Natural killer cell (primary cell): ENCODE measurements around the gene LRP1B. TPM values are rescaled to one million over a fixed set of nuclear protein-coding genes. Genes with fewer than 3 reads are reported as not detected.

Experiments
- ATAC-seq, 3 donors: fragments of 150-1000 bp in 2 of 3; fragments of 200-7000 bp in 1 of 3; cut with Tn5 transposase; 1 replicate in 1 of 3; 2 replicates in 2 of 3; pipeline ENCODE4 v1.10.0; 2021; ENCODE audit warnings: mild to moderate bottlenecking in 2 of 3, moderate library complexity in 2 of 3
- DNase-seq, 2 donors: peaks; one replicate each; pipeline versions ENCODE4 v3.0.0 to v3.0.0-alpha.2; 2013 to 2021; ENCODE audit warnings: mixed read lengths in 1 of 2
- H3K27ac ChIP-seq: one replicate; pipeline ENCODE4 v1.5.1; 2013; ENCODE audit warnings: mild to moderate bottlenecking, low read length
- H3K27me3 ChIP-seq: one replicate; pipeline ENCODE4 v1.6.1; 2013; ENCODE audit warnings: low read length; ENCODE audit not compliant: control insufficient read depth, insufficient read depth
- H3K36me3 ChIP-seq: one replicate; pipeline ENCODE4 v1.6.1; 2013; ENCODE audit warnings: low read length; ENCODE audit not compliant: control insufficient read depth, insufficient read depth
- H3K4me1 ChIP-seq: one replicate; pipeline ENCODE4 v1.6.1; 2013; ENCODE audit warnings: low read length; ENCODE audit not compliant: control insufficient read depth, insufficient read depth
- H3K4me3 ChIP-seq: one replicate; pipeline ENCODE4 v1.5.1; 2013; ENCODE audit warnings: low read length
- H3K9me3 ChIP-seq: one replicate; pipeline ENCODE4 v1.6.1; 2013; ENCODE audit warnings: low read length; ENCODE audit not compliant: control insufficient read depth, insufficient read depth
- H3K27ac Mint-ChIP-seq, 2 donors: one replicate each; pipeline ENCODE4 v1.8.0; 2022; ENCODE audit warnings: mild to moderate bottlenecking in 2 of 2, mixed read lengths in 2 of 2, moderate library complexity in 1 of 2
- H3K27me3 Mint-ChIP-seq, 2 donors: one replicate each; pipeline ENCODE4 v1.8.0; 2022; ENCODE audit warnings: low read depth in 2 of 2, mixed read lengths in 2 of 2
- H3K36me3 Mint-ChIP-seq: one replicate; pipeline ENCODE4 v1.8.0; 2022; ENCODE audit warnings: mixed read lengths
- H3K4me1 Mint-ChIP-seq, 2 donors: one replicate each; pipeline ENCODE4 v1.8.0; 2022; ENCODE audit warnings: mixed read lengths in 2 of 2
- H3K4me3 Mint-ChIP-seq: one replicate; pipeline ENCODE4 v1.8.0; 2022; ENCODE audit warnings: mild to moderate bottlenecking, moderate library complexity, mixed read lengths
- H3K9me3 Mint-ChIP-seq, 2 donors: one replicate each; pipeline ENCODE4 v1.8.0; 2022; ENCODE audit warnings: mixed read lengths in 2 of 2
- WGBS: methylation state at CpG from one replicate; pipeline ENCODE4 v1.1.7; 2013; ENCODE audit warnings: missing lambda C conversion rate; ENCODE audit not compliant: insufficient coverage; 5-methylcytosine and 5-hydroxymethylcytosine counted together
- intact Hi-C: fragments of 100-400 bp; cut with micrococcal nuclease; formaldehyde crosslinking; loops from one replicate; pipeline ENCODE4 v1.14.2; 2022
- total RNA-seq, 4 donors: library from RNA; stranded (reverse); fragments of 120-200 nt in 1 of 4; gene quantifications; one replicate each; pipeline versions ENCODE4 v1.2.3 to v1.2.4, GENCODE V29; 2013 to 2022
- TF ChIP-seq, protein P1 (sequence below): fragments of 200-600 bp; IDR thresholded peaks from one replicate; pipeline ENCODE4 v1.8.0; 2022; ENCODE audit warnings: antibody characterized with exemption

LRP1B gene
- total RNA-seq, 3 donors from 2014 or later (not counting 1 experiment from before 2014, with no cell fraction given): 0.05 TPM; not detected in 2

DNA sequence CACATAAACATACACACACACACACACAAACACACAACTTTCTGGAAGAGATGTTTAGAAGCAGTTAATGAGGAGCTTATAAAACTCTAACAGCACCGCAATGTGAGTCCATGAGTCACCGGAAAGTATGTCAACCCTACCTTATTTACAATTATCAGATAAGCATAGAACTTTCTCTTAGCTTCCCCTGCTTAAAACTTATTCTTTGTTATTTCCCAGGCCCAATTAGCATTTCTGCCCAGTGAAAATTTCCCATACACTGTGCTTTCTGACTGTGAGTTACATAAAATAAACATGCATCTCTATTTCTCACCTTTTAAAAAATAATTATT is 737.6 kb downstream of the LRP1B start:
- H3K4me3 ChIP-seq: no peak overlapping the region
- WGBS: 94% methylated on average over 2 of the region's 2 CpGs
- no peaks in the 10 kb centered on the region for H3K27me3 ChIP-seq
- ATAC-seq (no peak), DNase-seq (no peak)
- Mint-ChIP-seq H3K9me3 (peaks cover 3 to 13% of the 10 kb centered on the region in 2 donors), H3K4me1 (no peaks in the 10 kb centered on the region), H3K36me3 (no peaks in the 10 kb centered on the region), H3K27ac (no peak overlapping the region), H3K4me3 (no peak overlapping the region), H3K27me3 (no peaks in the 10 kb centered on the region)
- H3K4me1 ChIP-seq: no peaks in the 10 kb centered on the region
- H3K9me3 ChIP-seq: no peaks in the 10 kb centered on the region
- intact Hi-C loops: no loop called here
- TF ChIP-seq, protein P1, sequence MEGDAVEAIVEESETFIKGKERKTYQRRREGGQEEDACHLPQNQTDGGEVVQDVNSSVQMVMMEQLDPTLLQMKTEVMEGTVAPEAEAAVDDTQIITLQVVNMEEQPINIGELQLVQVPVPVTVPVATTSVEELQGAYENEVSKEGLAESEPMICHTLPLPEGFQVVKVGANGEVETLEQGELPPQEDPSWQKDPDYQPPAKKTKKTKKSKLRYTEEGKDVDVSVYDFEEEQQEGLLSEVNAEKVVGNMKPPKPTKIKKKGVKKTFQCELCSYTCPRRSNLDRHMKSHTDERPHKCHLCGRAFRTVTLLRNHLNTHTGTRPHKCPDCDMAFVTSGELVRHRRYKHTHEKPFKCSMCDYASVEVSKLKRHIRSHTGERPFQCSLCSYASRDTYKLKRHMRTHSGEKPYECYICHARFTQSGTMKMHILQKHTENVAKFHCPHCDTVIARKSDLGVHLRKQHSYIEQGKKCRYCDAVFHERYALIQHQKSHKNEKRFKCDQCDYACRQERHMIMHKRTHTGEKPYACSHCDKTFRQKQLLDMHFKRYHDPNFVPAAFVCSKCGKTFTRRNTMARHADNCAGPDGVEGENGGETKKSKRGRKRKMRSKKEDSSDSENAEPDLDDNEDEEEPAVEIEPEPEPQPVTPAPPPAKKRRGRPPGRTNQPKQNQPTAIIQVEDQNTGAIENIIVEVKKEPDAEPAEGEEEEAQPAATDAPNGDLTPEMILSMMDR: no peak
- H3K27ac ChIP-seq: no peak overlapping the region
- H3K36me3 ChIP-seq: no peaks in the 10 kb centered on the region

DNA sequence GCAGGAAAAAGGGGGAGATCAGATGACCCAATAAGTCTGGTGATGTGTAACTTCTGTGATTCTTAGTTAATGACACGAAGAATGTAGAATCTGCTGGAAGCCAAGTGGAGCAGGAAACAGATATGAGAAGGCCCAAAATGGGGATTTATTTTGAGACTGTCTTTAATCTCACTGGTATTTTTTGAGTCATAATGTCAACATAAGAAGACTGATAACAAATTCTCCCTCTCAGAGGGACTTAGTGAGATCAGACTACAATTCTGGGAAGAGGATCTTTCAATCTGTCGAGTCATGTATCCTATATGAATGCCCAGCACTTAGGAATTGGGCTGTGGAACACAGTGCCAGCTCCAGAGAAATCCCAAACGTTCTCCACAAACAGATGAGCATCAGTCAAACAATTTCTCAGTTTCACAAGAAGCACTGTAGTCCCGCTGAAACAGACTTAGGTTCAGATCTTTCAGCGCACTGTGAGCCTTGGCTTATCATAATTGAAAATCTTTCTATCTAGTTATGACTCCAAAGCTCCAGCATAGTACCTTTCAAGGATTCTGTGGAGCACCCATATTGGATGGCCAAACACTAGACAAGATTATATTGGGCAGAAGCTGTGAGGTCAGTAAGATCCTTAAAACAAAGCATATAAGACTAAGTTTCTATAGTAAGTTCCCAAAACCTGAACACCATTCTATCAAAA is 738.2 kb downstream of the LRP1B start:
- DNase-seq (no peak), ATAC-seq (no peak)
- Histone ChIP-seq H3K4me3 (no peak overlapping the region), H3K9me3 (no peaks in the 10 kb centered on the region), H3K27ac (no peak overlapping the region), H3K27me3 (no peaks in the 10 kb centered on the region), H3K36me3 (no peaks in the 10 kb centered on the region), H3K4me1 (no peaks in the 10 kb centered on the region)
- TF ChIP-seq, protein P1: no peak
- H3K4me1 Mint-ChIP-seq: no peaks in the 10 kb centered on the region
- WGBS: 89% methylated on average over 5 of the region's 5 CpGs
- H3K4me3 Mint-ChIP-seq: no peak overlapping the region
- intact Hi-C loops: no loop called here
- peaks cover 3 to 13% of the 10 kb centered on the region in 2 donors for H3K9me3 Mint-ChIP-seq
- no peaks in the 10 kb centered on the region for H3K36me3 Mint-ChIP-seq
- no peak overlapping the region for H3K27ac Mint-ChIP-seq
- H3K27me3 Mint-ChIP-seq: no peaks in the 10 kb centered on the region

DNA sequence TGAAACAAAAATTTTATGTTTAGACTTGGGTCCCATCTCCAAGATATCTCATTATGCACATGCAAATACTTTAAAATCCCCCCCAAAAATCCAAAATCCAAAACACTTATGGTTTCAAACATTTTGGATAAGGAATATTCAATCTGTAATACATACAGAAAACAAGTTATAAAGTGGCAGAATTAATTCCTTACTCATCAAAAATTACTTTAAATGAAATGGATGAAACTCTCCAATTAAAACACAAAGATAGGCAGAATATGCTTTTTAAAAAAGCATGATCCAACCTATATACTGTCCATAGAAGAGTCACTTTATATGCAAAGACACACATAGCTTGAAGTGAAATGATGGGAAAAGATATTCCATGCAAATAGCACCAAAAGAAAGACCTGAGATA is 744.6 kb downstream of the LRP1B start:
- ATAC-seq: no peak
- H3K4me3 ChIP-seq: no peak overlapping the region

More for the DNA sequence above, 744.6 kb downstream of the LRP1B start:
- Histone ChIP-seq H3K9me3 (no peaks in the 10 kb centered on the region), H3K4me1 (no peaks in the 10 kb centered on the region), H3K27ac (no peak overlapping the region), H3K27me3 (no peaks in the 10 kb centered on the region), H3K36me3 (no peaks in the 10 kb centered on the region)
- H3K9me3 Mint-ChIP-seq: peaks cover 12 to 28% of the 10 kb centered on the region in 2 donors
- peaks cover 5% of the 10 kb centered on the region for H3K36me3 Mint-ChIP-seq
- H3K27ac Mint-ChIP-seq: no peak overlapping the region
- no peak overlapping the region for H3K4me3 Mint-ChIP-seq
- no peaks in the 10 kb centered on the region for H3K4me1 Mint-ChIP-seq
- DNase-seq: no peak
- TF ChIP-seq, protein P1: no peak
- intact Hi-C loops: no loop called here
- no peaks in the 10 kb centered on the region for H3K27me3 Mint-ChIP-seq
